Neural progenitor cell (in vitro differentiated cells): ENCODE data around the gene CPN1. TPM values are rescaled to one million over a fixed set of nuclear protein-coding genes. Genes with fewer than 3 reads are reported as not detected.
"Not testable (repeated sequence)": the region's sequence is repeated elsewhere in the genome, so short reads cannot be mapped to it uniquely, and the experiment has no call there.

Source experiments
- DNase-seq: peaks from one replicate; pipeline ENCODE4 v3.0.0-alpha.2; 2016; ENCODE audit warnings: low spot score
- H2AFZ ChIP-seq: fragments of 200-600 bp; sonication (generic); replicated peaks from 2 replicates; pipeline ENCODE4 v1.6.1; 2016; ENCODE audit warnings: antibody characterized with exemption
- H3F3A ChIP-seq: fragments of 200-600 bp; sonication (generic); 2 replicates; pipeline ENCODE4 v1.6.1; 2016; ENCODE audit warnings: antibody characterized with exemption, low read depth
- H3K27ac ChIP-seq: fragments of 200-600 bp; sonication (generic); 2 replicates; pipeline ENCODE4 v1.5.1; 2016; ENCODE audit warnings: mild to moderate bottlenecking
- H3K27me3 ChIP-seq: fragments of 200-600 bp; sonication (generic); 2 replicates; pipeline ENCODE4 v1.6.1; 2016; ENCODE audit warnings: mild to moderate bottlenecking, moderate library complexity
- H3K36me3 ChIP-seq: fragments of 200-600 bp; sonication (generic); 2 replicates; pipeline ENCODE4 v1.5.1; 2016
- H3K4me1 ChIP-seq: fragments of 200-600 bp; sonication (generic); 2 replicates; pipeline ENCODE4 v1.6.1; 2016; ENCODE audit warnings: mixed run types
- H3K4me2 ChIP-seq: fragments of 200-600 bp; sonication (generic); 2 replicates; pipeline ENCODE4 v1.6.1; 2016
- H3K4me3 ChIP-seq: fragments of 200-600 bp; sonication (generic); 2 replicates; pipeline ENCODE4 v1.5.1; 2016
- H3K79me2 ChIP-seq: fragments of 200-600 bp; sonication (generic); 2 replicates; pipeline ENCODE4 v1.6.1; 2016; ENCODE audit warnings: low read depth
- H3K9ac ChIP-seq: fragments of 200-600 bp; sonication (generic); 2 replicates; pipeline ENCODE4 v1.6.1; 2016
- H3K9me3 ChIP-seq: fragments of 200-600 bp; sonication (generic); 2 replicates; pipeline ENCODE4 v1.5.1; 2016; ENCODE audit warnings: low read depth
- H4K20me1 ChIP-seq: fragments of 200-600 bp; sonication (generic); 2 replicates; pipeline ENCODE4 v1.6.1; 2016; ENCODE audit warnings: low read depth
- H3K27ac Mint-ChIP-seq: 3 replicates; pipeline ENCODE4 v1.8.0; 2021; ENCODE audit warnings: mixed read lengths
- H3K27me3 Mint-ChIP-seq: 2 replicates; pipeline ENCODE4 v1.8.0; 2022; ENCODE audit warnings: low read depth, mild to moderate bottlenecking, inconsistent platforms, moderate library complexity, mixed read lengths; ENCODE audit not compliant: insufficient read depth
- H3K36me3 Mint-ChIP-seq: 3 replicates; pipeline ENCODE4 v1.8.0; 2021; ENCODE audit warnings: mixed read lengths
- H3K4me1 Mint-ChIP-seq: 3 replicates; pipeline ENCODE4 v1.8.0; 2021; ENCODE audit warnings: mixed read lengths
- H3K4me3 Mint-ChIP-seq: 3 replicates; pipeline ENCODE4 v1.8.0; 2021; ENCODE audit warnings: mild to moderate bottlenecking, moderate library complexity, mixed read lengths
- H3K9me3 Mint-ChIP-seq: 3 replicates; pipeline ENCODE4 v1.8.0; 2020; ENCODE audit warnings: mixed read lengths
- CTCF ChIP-seq: fragments of 200-600 bp; sonication (generic); IDR thresholded peaks from 2 replicates; pipeline ENCODE4 v1.5.1; 2017; ENCODE audit warnings: antibody characterized with exemption, mild to moderate bottlenecking
- EZH2 ChIP-seq: fragments of 200-600 bp; sonication (generic); IDR thresholded peaks from 2 replicates; pipeline ENCODE4 v1.6.1; 2017; ENCODE audit warnings: antibody characterized with exemption, mild to moderate bottlenecking, moderate library complexity
- EZH2phosphoT487 ChIP-seq: fragments of 200-600 bp; sonication (generic); IDR thresholded peaks from 2 replicates; pipeline ENCODE4 v1.6.1; 2017; ENCODE audit warnings: antibody characterized with exemption
- total RNA-seq: library from RNA; depleted of rRNA; stranded (reverse); fragments of >200 nt; gene quantifications from 2 replicates; pipeline ENCODE4 v1.2.3, GENCODE V29; 2015; ENCODE audit warnings: low replicate concordance

CPN1 gene
- total RNA-seq, 1 donor from 2014 or later, result not detected

GRCh38 chr10:100014071-100014762 lies 67.5 kb downstream of the CPN1 start:
- Histone ChIP-seq H3K4me3 (no peak overlapping the region), H4K20me1 (no peaks in the 10 kb centered on the region), H3K4me2 (no peak overlapping the region), H3K36me3 (no peaks in the 10 kb centered on the region), H3K9ac (no peak overlapping the region), H3F3A (no peaks in the 10 kb centered on the region), H2AFZ (no peak overlapping the region), H3K9me3 (no peaks in the 10 kb centered on the region), H3K4me1 (peaks cover 6% of the 10 kb centered on the region), H3K79me2 (peaks cover under 1% of the 10 kb centered on the region), H3K27ac (no peak overlapping the region), H3K27me3 (peaks cover 12% of the 10 kb centered on the region)
- Mint-ChIP-seq H3K36me3 (no peaks in the 10 kb centered on the region), H3K4me3 (no peak overlapping the region), H3K27ac (no peak overlapping the region), H3K4me1 (peaks cover 4% of the 10 kb centered on the region), H3K27me3 (peaks cover 7% of the 10 kb centered on the region), H3K9me3 (peaks cover 3% of the 10 kb centered on the region)
- TF ChIP-seq CTCF (no peak), EZH2 (no peak), EZH2phosphoT487 (no peak)
- no peak for DNase-seq

DNA sequence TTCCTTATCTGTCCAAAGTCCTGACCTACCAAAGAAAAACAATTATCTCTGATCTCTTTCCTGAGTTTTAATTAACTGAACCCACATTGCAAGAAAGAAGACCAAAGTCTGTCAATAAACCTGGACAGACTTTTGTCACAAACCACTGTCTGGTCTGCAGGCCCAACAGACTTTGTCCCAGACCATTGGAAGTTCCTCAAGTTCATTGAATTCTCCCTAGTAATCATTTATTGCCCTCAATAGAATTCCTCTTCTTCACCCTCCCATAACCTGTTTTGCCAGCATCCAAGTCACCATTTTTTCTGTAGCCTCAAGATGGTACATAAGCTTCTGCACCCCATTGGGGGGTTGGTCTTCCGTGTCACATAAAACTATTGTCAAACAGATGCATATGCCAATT lies 68.0 kb downstream of the CPN1 start:
- H3K36me3 Mint-ChIP-seq, result no peaks in the 10 kb centered on the region
- H3K4me3 ChIP-seq, result no peak overlapping the region
- H3K27me3 ChIP-seq, result peaks cover 12% of the 10 kb centered on the region
- peaks cover 10% of the 10 kb centered on the region for H3K4me1 ChIP-seq
- H3K4me3 Mint-ChIP-seq, result no peak overlapping the region
- no peak for DNase-seq
- peaks cover 8% of the 10 kb centered on the region for H3K4me1 Mint-ChIP-seq
- H4K20me1 ChIP-seq, result no peaks in the 10 kb centered on the region
- peaks cover 7% of the 10 kb centered on the region for H3K27me3 Mint-ChIP-seq
- H3K9me3 ChIP-seq, result no peaks in the 10 kb centered on the region
- H3K36me3 ChIP-seq, result no peaks in the 10 kb centered on the region
- no peak overlapping the region for H3K27ac ChIP-seq
- no peak overlapping the region for H3K4me2 ChIP-seq
- no peaks in the 10 kb centered on the region for H3F3A ChIP-seq
- no peak overlapping the region for H3K9ac ChIP-seq
- TF ChIP-seq CTCF, result no peak
- no peak for TF ChIP-seq EZH2phosphoT487
- no peak for TF ChIP-seq EZH2
- no peak overlapping the region for H2AFZ ChIP-seq
- H3K9me3 Mint-ChIP-seq, result peaks cover 3% of the 10 kb centered on the region
- H3K27ac Mint-ChIP-seq, result no peak overlapping the region
- H3K79me2 ChIP-seq, result peaks cover 6% of the 10 kb centered on the region

GRCh38 chr10:100011906-100012305 lies 69.8 kb downstream of the CPN1 start:
- not testable (repeated sequence) for DNase-seq, H3K4me2 ChIP-seq, H4K20me1 ChIP-seq, H3K9me3 ChIP-seq, H3K4me3 ChIP-seq, H3K27ac ChIP-seq, H3K36me3 ChIP-seq, H3K9ac ChIP-seq, H3K36me3 Mint-ChIP-seq, H3K27ac Mint-ChIP-seq, H2AFZ ChIP-seq, H3F3A ChIP-seq, H3K9me3 Mint-ChIP-seq, H3K27me3 Mint-ChIP-seq, H3K4me3 Mint-ChIP-seq
- peaks cover 25% of the 10 kb centered on the region for H3K4me1 Mint-ChIP-seq
- peaks cover 12% of the 10 kb centered on the region for H3K27me3 ChIP-seq
- peaks cover 23% of the 10 kb centered on the region for H3K79me2 ChIP-seq
- peaks cover 15% of the 10 kb centered on the region for H3K4me1 ChIP-seq
